HEK293 (cell line): ENCODE results near the gene MYOZ1.

Source experiments
- CTCF ChIA-PET: fragments of 350-600 bp; formaldehyde crosslinking; extraction: SDS; loops from one replicate; lab custom pipeline; 2021; ENCODE audit warnings: antibody characterized with exemption; lab: Yijun Ruan, JAX
- POLR2A ChIA-PET: fragments of 300-600 bp; formaldehyde crosslinking; extraction: SDS; loops from one replicate; lab custom pipeline; 2020; ENCODE audit warnings: antibody characterized with exemption, inconsistent platforms; lab: Yijun Ruan, JAX
- H3K27ac ChIP-seq: fragments of 200-500 bp; sonication (Bioruptor generic); 2 replicates; pipeline ENCODE4 v1.5.1; 2014; ENCODE audit warnings: low read depth, low read length, control low read depth, inconsistent platforms; ENCODE audit errors: extremely low read depth
- H3K36me3 ChIP-seq, 2 experiments: fragments of 200-500 bp in 1 of 2; sonication (Bioruptor generic) in 1 of 2; 1 replicate in 1 of 2; 2 replicates in 1 of 2; pipeline ENCODE4 v1.5.1; 2014 to 2017; ENCODE audit warnings: inconsistent platforms in 2 of 2, low read length in 2 of 2; ENCODE audit not compliant: control insufficient read depth in 2 of 2, insufficient read depth in 1 of 2
- H3K4me1 ChIP-seq: fragments of 200-500 bp; sonication (Bioruptor generic); 2 replicates; pipeline ENCODE4 v1.5.1; 2014; ENCODE audit warnings: mild to moderate bottlenecking, low read length, inconsistent platforms; ENCODE audit not compliant: control insufficient read depth, insufficient read depth
- H3K4me3 ChIP-seq: 2 replicates; pipeline ENCODE4 v1.5.1; 2011; ENCODE audit warnings: low read depth, mild to moderate bottlenecking, control low read depth, low read length, moderate library complexity
- H3K9me3 ChIP-seq: fragments of 200-500 bp; sonication (Bioruptor generic); 2 replicates; pipeline ENCODE4 v1.5.1; 2014; ENCODE audit warnings: low read depth, low read length, inconsistent platforms; ENCODE audit not compliant: control insufficient read depth, insufficient read depth
- BCL11B ChIP-seq: fragments of 450-650 bp; formaldehyde crosslinking; IDR thresholded peaks from 2 replicates; pipeline ENCODE4 v1.5.1; 2016; ENCODE audit warnings: low read depth, missing biosample characterization, missing genetic modification characterization
- MEIS1 ChIP-seq: sonication (generic); formaldehyde crosslinking; IDR thresholded peaks from 2 replicates; pipeline ENCODE4 v1.8.1; 2022; ENCODE audit warnings: missing genetic modification reagents, mild to moderate bottlenecking, borderline replicate concordance
- PRDM10 ChIP-seq: fragments of 450-650 bp; formaldehyde crosslinking; IDR thresholded peaks from 2 replicates; pipeline ENCODE4 v1.5.1; 2016; ENCODE audit warnings: missing biosample characterization, missing genetic modification characterization
- PRDM6 ChIP-seq: fragments of 450-650 bp; formaldehyde crosslinking; IDR thresholded peaks from 2 replicates; pipeline ENCODE4 v1.5.1; 2017; ENCODE audit warnings: missing biosample characterization, missing genetic modification characterization
- SETDB1 ChIP-seq: IDR thresholded peaks from one replicate; pipeline ENCODE4 v1.6.1; 2017; ENCODE audit warnings: mild to moderate bottlenecking, low read length, moderate library complexity, mixed read lengths; ENCODE audit not compliant: insufficient read length
- ZNF19 ChIP-seq: fragments of 450-650 bp; formaldehyde crosslinking; IDR thresholded peaks from 2 replicates; pipeline ENCODE4; 2016; ENCODE audit warnings: missing biosample characterization, missing genetic modification characterization, low read depth
- ZNF24 ChIP-seq: fragments of 450-650 bp; formaldehyde crosslinking; IDR thresholded peaks from 2 replicates; pipeline ENCODE4 v1.5.1; 2016; ENCODE audit warnings: missing biosample characterization, missing genetic modification characterization
- ZNF280D ChIP-seq: fragments of 450-650 bp; formaldehyde crosslinking; IDR thresholded peaks from 2 replicates; pipeline ENCODE4 v1.5.1; 2016; ENCODE audit warnings: missing biosample characterization, missing genetic modification characterization
- ZNF391 ChIP-seq: fragments of 450-650 bp; formaldehyde crosslinking; IDR thresholded peaks from 2 replicates; pipeline ENCODE4 v1.5.1; 2016; ENCODE audit warnings: low read depth, missing biosample characterization, missing genetic modification characterization, borderline replicate concordance
- ZNF488 ChIP-seq: fragments of 450-650 bp; formaldehyde crosslinking; IDR thresholded peaks from 2 replicates; pipeline ENCODE4 v1.5.1; 2016; ENCODE audit warnings: missing biosample characterization, missing genetic modification characterization
- ZNF571 ChIP-seq: fragments of 450-650 bp; formaldehyde crosslinking; IDR thresholded peaks from 2 replicates; pipeline ENCODE4 v1.5.0; 2017; ENCODE audit warnings: missing biosample characterization, missing genetic modification characterization
- ZNF585B ChIP-seq: fragments of 450-650 bp; formaldehyde crosslinking; IDR thresholded peaks from 2 replicates; pipeline ENCODE4 v1.5.1; 2016; ENCODE audit warnings: missing biosample characterization, missing genetic modification characterization
- ZNF629 ChIP-seq: fragments of 450-650 bp; formaldehyde crosslinking; IDR thresholded peaks from 2 replicates; pipeline ENCODE4 v1.5.1; 2017; ENCODE audit warnings: missing biosample characterization, missing genetic modification characterization
- ZNF677 ChIP-seq: fragments of 450-650 bp; IDR thresholded peaks from 2 replicates; pipeline ENCODE4 v1.5.0; 2018; ENCODE audit warnings: missing biosample characterization, mild to moderate bottlenecking, missing genetic modification characterization, moderate library complexity
- ZNF747 ChIP-seq: fragments of 450-650 bp; formaldehyde crosslinking; IDR thresholded peaks from 2 replicates; pipeline ENCODE4 v1.5.1; 2016; ENCODE audit warnings: missing biosample characterization, missing genetic modification characterization
- ZNF837 ChIP-seq: fragments of 450-650 bp; formaldehyde crosslinking; IDR thresholded peaks from 2 replicates; pipeline ENCODE4 v1.5.1; 2016; ENCODE audit warnings: missing biosample characterization, missing genetic modification characterization
- TF ChIP-seq, protein P1 (sequence below): fragments of 450-650 bp; formaldehyde crosslinking; IDR thresholded peaks from 2 replicates; pipeline ENCODE4 v1.5.1; 2016; ENCODE audit warnings: missing biosample characterization, missing genetic modification characterization
- TF ChIP-seq, protein P2 (sequence below): fragments of 450-650 bp; formaldehyde crosslinking; IDR thresholded peaks from 2 replicates; pipeline ENCODE4 v1.5.1; 2016; ENCODE audit warnings: missing biosample characterization, missing genetic modification characterization
- TF ChIP-seq, protein P3 (sequence below): fragments of 450-650 bp; formaldehyde crosslinking; IDR thresholded peaks from 2 replicates; pipeline ENCODE4 v1.5.1; 2016; ENCODE audit warnings: missing biosample characterization, missing genetic modification characterization

The MYOZ1 gene

DNA sequence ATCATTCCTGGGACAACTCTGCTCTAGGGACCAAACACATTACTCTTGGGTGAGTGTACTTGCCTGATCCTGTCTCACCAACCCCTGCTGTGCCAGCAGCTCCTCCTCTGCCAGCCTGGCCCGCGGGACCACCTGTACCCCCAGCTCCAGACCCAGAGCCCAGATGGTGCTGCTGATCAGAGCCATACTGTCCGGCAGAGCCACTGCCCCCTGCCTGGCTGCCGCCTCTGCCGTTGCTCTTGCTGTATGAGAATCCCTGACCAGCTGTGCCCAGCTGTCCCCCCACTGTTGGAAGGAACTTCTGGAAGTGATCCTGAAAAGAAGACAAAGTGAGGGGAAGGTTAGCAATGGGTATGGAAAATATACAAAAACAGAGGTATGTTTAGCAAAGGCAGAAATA, 6.9 kb downstream of the MYOZ1 start (continued):
- TF ChIP-seq, protein P1, sequence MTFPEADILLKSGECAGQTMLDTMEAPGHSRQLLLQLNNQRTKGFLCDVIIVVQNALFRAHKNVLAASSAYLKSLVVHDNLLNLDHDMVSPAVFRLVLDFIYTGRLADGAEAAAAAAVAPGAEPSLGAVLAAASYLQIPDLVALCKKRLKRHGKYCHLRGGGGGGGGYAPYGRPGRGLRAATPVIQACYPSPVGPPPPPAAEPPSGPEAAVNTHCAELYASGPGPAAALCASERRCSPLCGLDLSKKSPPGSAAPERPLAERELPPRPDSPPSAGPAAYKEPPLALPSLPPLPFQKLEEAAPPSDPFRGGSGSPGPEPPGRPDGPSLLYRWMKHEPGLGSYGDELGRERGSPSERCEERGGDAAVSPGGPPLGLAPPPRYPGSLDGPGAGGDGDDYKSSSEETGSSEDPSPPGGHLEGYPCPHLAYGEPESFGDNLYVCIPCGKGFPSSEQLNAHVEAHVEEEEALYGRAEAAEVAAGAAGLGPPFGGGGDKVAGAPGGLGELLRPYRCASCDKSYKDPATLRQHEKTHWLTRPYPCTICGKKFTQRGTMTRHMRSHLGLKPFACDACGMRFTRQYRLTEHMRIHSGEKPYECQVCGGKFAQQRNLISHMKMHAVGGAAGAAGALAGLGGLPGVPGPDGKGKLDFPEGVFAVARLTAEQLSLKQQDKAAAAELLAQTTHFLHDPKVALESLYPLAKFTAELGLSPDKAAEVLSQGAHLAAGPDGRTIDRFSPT: no peak
- TF ChIP-seq ZNF24 (tag by site-specific recombination) (no peak), ZNF629 (no peak), MEIS1 (CRISPR knock-in tag) (no peak), ZNF391 (tag by site-specific recombination) (no peak), ZNF19 (no peak), ZNF488 (no peak)

DNA sequence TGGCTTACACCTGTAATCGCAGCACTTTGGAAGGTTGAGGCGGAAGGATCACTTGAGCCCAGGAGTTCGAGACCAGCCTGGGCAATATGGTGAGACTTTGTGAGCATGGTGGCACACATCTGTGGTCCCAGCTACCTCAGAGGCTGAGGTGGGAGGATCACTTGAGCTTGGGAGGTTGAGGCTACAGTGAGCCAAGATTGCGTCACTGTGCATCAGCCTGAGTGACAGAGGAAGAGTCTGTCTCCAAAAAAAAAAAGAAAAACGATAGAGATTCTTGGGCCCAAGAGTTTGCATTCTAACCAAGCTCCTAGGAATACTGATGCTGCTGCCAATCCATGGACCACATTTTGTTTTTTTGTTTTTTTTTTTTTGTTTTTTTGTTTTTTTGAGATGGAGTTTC, 12.1 kb downstream of the MYOZ1 start:
- TF ChIP-seq PRDM10 (no peak), MEIS1 (CRISPR knock-in tag) (no peak), ZNF585B (no peak), ZNF280D (tag by site-specific recombination) (no peak), BCL11B (tag by site-specific recombination) (no peak), ZNF677 (tag by site-specific recombination) (no peak), SETDB1 (no peak), ZNF837 (tag by site-specific recombination) (no peak), PRDM6 (tag by site-specific recombination) (no peak), ZNF571 (tag by site-specific recombination) (no peak), ZNF747 (no peak), ZNF629 (no peak)
- TF ChIP-seq, protein P2, sequence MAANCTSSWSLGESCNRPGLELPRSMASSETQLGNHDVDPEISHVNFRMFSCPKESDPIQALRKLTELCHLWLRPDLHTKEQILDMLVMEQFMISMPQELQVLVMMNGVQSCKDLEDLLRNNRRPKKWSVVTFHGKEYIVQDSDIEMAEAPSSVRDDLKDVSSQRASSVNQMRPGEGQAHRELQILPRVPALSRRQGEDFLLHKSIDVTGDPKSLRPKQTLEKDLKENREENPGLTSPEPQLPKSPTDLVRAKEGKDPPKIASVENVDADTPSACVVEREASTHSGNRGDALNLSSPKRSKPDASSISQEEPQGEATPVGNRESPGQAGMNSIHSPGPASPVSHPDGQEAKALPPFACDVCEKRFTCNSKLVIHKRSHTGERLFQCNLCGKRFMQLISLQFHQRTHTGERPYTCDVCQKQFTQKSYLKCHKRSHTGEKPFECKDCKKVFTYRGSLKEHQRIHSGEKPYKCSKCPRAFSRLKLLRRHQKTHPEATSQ (tag by site-specific recombination): no peak
- TF ChIP-seq, protein P3, sequence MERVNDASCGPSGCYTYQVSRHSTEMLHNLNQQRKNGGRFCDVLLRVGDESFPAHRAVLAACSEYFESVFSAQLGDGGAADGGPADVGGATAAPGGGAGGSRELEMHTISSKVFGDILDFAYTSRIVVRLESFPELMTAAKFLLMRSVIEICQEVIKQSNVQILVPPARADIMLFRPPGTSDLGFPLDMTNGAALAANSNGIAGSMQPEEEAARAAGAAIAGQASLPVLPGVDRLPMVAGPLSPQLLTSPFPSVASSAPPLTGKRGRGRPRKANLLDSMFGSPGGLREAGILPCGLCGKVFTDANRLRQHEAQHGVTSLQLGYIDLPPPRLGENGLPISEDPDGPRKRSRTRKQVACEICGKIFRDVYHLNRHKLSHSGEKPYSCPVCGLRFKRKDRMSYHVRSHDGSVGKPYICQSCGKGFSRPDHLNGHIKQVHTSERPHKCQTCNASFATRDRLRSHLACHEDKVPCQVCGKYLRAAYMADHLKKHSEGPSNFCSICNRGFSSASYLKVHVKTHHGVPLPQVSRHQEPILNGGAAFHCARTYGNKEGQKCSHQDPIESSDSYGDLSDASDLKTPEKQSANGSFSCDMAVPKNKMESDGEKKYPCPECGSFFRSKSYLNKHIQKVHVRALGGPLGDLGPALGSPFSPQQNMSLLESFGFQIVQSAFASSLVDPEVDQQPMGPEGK (tag by site-specific recombination): no peak
- TF ChIP-seq, all 188 proteins: peak for 0
- Histone ChIP-seq H3K9me3 (no peaks in the 10 kb centered on the region), H3K4me1 (no peaks in the 10 kb centered on the region), H3K27ac (no peak overlapping the region), H3K36me3 (no peaks in the 10 kb centered on the region), H3K4me3 (no peak overlapping the region)
- CTCF ChIA-PET: interaction anchor here (4.4 to 4.8 kb wide), 2 partner anchors 14 to 99 kb away, joined by 21 to 28 read pairs; no protein-coding TSS in a partner anchor
- POLR2A ChIA-PET: no interaction called here
